Measurements from ENCODE around the gene GALNT17.

The GALNT17 gene

DNA sequence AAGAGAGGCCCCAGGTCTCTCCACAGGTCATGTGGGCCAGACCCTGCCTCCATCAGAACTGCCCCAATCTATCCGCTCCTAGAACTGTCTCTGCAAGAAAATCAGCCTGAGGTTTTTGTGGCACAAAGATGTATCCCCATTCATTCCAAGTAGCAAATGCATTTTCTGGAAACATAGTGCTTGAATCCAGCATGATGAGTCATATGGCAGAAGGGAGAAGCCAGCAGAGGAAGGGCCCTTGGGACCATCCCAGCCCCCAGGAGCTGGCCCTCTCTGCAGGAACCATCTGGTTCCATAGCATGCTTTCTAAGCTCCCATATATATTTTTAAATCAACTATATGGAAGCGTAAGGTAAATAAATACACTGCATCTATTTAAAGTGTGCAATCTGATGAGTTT lies 563.2 kb downstream of the GALNT17 start:
- no peak for TF ChIP-seq POLR2AphosphoS5 (IDR thresholded peaks at IDR 0.05; ENCODE audit: low read depth, low read length)
- no peak for TF ChIP-seq TAF1 (IDR thresholded peaks at IDR 0.05; ENCODE audit: borderline replicate concordance, low read depth, low read length)
- TF ChIP-seq POLR2A (IDR thresholded peaks at IDR 0.05; ENCODE audit: low read depth, low read length), result no peak
- no peak for DNase-seq (ENCODE audit: insufficient read length)
- no peak for FAIRE-seq

DNA sequence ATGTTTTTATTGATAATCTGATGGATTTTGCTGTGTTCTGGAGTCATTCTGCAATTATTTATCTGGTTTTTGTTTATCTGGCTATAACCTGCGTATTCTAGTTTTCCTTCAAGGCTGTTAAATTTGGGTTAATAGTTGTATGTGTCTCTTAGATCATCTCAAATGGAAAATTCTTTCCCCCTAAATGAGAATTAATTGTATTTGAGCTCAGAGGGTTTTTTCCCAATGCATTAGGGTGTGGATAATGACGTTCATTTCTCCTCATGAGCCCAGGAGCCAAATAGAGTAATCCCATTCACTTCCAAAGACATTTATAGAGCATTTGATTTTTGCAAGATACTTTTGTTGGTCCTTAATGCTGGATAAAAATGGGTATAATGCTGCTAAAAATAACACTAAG lies 564.6 kb downstream of the GALNT17 start:
- no peak for DNase-seq (ENCODE audit: insufficient read length)
- TF ChIP-seq POLR2AphosphoS5 (IDR thresholded peaks at IDR 0.05; ENCODE audit: low read depth, low read length) (no peak), POLR2A (IDR thresholded peaks at IDR 0.05; ENCODE audit: low read depth, low read length) (no peak)
- no peak for FAIRE-seq

DNA sequence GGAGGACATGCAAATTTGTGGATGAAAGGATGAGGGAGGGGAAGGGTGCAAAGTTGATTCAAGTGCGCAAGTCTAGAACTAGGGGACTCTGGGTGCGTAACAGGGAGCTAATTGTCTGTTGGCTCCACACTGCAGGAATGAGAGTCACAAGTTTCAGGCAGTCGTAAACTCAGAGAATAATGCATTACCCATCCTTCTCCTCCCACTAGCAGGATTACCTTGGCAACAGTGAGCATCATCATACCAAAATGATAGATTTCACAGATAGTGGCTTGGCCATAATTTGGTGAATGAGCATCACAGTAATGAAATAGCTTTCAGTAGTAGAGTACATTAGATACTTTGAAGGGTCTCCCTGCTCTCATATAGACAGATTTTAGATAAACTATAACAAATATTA lies 565.5 kb downstream of the GALNT17 start:
- DNase-seq (ENCODE audit: insufficient read length) (no peak), FAIRE-seq (no peak)
- TF ChIP-seq POLR2AphosphoS5 (IDR thresholded peaks at IDR 0.05; ENCODE audit: low read depth, low read length), result no peak
- no peak for TF ChIP-seq POLR2A (IDR thresholded peaks at IDR 0.05; ENCODE audit: low read depth, low read length)
- no peak for TF ChIP-seq TAF1 (IDR thresholded peaks at IDR 0.05; ENCODE audit: borderline replicate concordance, low read depth, low read length)

DNA sequence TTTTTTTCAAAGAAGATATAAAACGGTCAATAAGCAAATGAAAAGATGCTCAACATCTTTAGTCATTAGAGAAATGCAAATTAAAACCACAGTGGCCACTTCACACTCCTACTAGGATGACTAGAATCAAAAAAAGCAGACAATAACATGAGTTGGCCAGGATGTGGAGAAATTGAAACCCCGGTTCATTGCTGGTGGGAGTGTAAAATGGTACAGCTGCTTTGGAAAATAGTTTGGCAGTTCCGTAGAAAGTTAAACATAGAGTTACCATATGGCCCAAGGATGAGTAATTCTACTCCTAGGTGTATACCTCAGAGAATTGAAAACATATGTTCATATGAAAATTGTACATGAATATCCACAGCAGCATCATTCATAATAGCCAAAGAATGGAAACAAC lies 573.3 kb downstream of the GALNT17 start:
- TF ChIP-seq POLR2AphosphoS5 (IDR thresholded peaks at IDR 0.05; ENCODE audit: low read depth, low read length), result no peak
- no peak for TF ChIP-seq POLR2A (IDR thresholded peaks at IDR 0.05; ENCODE audit: low read depth, low read length)
- TF ChIP-seq TAF1 (IDR thresholded peaks at IDR 0.05; ENCODE audit: borderline replicate concordance, low read depth, low read length), result no peak
- DNase-seq (ENCODE audit: insufficient read length) (no peak), FAIRE-seq (no peak)

DNA sequence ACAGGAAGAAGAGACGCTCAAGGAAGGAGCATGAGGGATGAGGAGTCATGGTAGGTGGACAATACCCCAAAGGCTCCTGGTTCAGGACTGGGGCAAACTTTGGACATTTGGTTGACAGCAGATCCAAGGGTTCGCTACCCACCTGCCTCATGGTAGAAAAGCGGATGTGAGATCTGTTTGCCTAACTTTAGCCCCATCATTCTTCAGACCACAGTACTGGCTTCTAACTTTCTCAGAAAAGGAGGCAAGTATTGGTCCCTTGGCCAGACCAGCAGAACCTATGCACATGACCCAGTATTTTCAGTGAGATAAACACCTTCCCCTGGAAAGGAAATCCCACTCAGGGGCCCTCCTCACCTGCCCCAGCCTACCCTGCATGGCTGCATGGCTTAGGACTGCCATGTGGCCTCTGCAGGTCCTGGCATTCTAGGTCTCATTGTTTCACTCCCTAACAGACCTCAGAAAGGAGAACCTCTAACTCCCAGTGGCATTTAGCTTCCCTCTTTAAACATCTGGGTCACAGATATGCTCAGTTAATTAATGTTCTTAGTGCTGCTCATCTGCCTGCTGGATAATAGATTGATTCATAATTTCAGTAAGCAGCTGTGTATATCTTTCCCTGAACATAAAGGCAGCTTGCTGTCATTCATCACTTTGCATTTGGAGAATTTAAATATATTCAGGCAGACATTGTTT lies 574.1 kb downstream of the GALNT17 start:
- FAIRE-seq, result no peak
- no peak for TF ChIP-seq TAF1 (IDR thresholded peaks at IDR 0.05; ENCODE audit: borderline replicate concordance, low read depth, low read length)
- TF ChIP-seq POLR2A (IDR thresholded peaks at IDR 0.05; ENCODE audit: low read depth, low read length), result no peak
- no peak for TF ChIP-seq POLR2AphosphoS5 (IDR thresholded peaks at IDR 0.05; ENCODE audit: low read depth, low read length)
- no peak for DNase-seq (ENCODE audit: insufficient read length)

DNA sequence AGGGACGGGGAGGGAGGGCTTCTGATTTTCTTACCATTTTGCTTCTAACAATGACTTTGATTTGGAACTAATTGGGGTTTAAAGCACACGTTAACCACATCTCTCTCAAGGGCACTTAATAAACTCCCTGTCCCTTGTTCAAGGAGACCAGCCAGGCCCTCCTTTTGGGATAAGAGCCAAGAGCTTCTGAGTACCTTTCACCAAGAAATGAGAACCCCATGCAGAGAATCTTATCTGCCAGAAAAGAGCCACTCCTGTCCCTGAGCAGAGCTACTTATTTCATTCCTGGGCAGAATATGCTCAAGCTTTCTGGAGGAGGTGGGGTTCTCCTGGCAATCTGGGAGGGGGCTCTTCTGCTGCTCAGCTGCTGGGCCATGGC lies 574.6 kb downstream of the GALNT17 start:
- no peak for TF ChIP-seq POLR2AphosphoS5 (IDR thresholded peaks at IDR 0.05; ENCODE audit: low read depth, low read length)
- no peak for TF ChIP-seq POLR2A (IDR thresholded peaks at IDR 0.05; ENCODE audit: low read depth, low read length)
- no peak for TF ChIP-seq TAF1 (IDR thresholded peaks at IDR 0.05; ENCODE audit: borderline replicate concordance, low read depth, low read length)
- no peak for FAIRE-seq
- DNase-seq (ENCODE audit: insufficient read length), result no peak

DNA sequence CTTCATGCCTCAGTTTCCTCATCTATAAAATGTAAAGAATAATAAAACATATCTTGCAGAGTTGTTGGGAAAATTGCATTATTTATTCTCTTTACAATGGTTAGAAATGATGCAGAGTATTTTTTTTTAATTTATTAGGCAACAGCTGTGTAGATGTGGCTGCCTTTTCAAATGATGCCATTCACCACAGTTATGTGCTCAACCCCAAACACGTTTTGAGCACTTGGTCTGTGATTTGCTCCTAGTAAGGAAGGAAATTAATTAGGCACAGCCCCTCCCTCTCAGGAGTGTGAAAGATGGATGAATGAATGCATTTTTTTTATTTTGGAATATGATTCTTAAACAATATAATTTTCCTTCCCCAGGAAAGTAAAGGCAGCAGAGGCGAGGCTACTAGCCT lies 575.1 kb downstream of the GALNT17 start:
- DNase-seq (ENCODE audit: insufficient read length), result no peak
- no peak for FAIRE-seq
- no peak for TF ChIP-seq TAF1 (IDR thresholded peaks at IDR 0.05; ENCODE audit: borderline replicate concordance, low read depth, low read length)
- TF ChIP-seq POLR2AphosphoS5 (IDR thresholded peaks at IDR 0.05; ENCODE audit: low read depth, low read length), result no peak
- TF ChIP-seq POLR2A (IDR thresholded peaks at IDR 0.05; ENCODE audit: low read depth, low read length), result no peak

DNA sequence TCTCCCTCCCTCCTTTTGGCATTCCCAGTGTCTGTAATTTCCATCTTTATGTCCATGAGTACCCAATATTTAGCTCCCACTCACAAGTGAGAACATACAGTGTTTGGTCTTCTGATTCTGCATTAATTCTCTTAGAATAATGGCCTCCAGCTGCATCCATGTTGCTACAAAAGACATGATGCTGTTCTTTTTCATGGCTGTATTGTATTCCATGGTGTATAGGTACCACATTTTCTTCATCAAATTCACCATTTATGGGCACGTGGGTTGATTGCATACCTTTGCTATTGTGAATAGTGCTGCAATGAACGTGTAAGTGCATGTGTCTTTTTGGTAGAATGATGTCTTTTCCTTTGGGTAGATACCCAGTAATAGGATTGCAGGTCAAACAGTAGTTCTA lies 576.8 kb downstream of the GALNT17 start:
- FAIRE-seq, result no peak
- DNase-seq (ENCODE audit: insufficient read length), result no peak
- no peak for TF ChIP-seq POLR2AphosphoS5 (IDR thresholded peaks at IDR 0.05; ENCODE audit: low read depth, low read length)
- no peak for TF ChIP-seq TAF1 (IDR thresholded peaks at IDR 0.05; ENCODE audit: borderline replicate concordance, low read depth, low read length)
- no peak for TF ChIP-seq POLR2A (IDR thresholded peaks at IDR 0.05; ENCODE audit: low read depth, low read length)

DNA sequence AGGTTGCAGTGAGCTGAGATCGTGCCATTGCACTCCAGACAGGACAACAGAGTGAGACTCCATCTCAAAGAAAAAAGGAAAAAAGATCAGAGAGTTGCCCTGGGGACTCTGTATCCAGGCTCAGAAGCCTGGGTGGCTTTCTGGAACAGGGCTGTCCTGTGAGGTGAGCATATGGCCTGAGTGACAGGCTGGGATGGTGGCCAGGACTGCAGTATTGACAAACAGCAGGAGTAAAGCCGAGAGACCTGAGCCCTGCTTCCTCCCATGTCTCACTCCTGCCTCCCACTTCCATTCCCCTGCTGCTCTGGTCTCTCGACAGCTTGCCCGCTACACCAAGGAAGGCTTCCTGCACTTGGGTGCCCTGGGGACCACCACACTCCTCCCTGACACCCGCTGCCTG lies 578.5 kb downstream of the GALNT17 start:
- no peak for FAIRE-seq
- no peak for TF ChIP-seq POLR2A (IDR thresholded peaks at IDR 0.05; ENCODE audit: low read depth, low read length)
- TF ChIP-seq TAF1 (IDR thresholded peaks at IDR 0.05; ENCODE audit: borderline replicate concordance, low read depth, low read length), result no peak

DNA sequence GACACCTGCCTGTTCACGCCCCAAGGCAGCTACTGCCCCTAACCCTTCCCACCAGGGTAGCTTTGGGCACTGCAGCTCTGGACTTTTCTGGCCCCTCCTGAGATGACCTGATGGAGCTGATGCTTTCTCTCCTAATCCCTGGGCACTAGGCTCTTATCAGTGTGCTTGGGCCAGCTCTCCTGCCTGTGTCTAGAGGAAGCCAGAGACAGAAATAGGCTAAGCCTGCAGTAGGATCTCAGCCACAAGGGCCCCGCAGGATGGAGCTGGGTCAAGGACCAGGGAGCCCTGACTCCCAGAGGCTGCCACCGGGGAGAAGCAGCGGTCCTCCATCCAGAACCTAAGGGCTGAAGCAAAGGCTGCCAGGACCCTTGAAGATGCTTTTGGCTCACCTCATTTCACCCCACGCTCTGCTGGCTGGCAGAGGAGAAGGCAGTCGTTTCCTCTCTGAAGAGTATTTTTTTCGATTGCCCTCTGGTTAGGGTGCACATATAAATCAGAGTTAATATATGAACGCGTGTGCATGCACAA lies 580.8 kb downstream of the GALNT17 start:
- TF ChIP-seq POLR2A (IDR thresholded peaks at IDR 0.05; ENCODE audit: low read depth, low read length) (no peak), TAF1 (IDR thresholded peaks at IDR 0.05; ENCODE audit: borderline replicate concordance, low read depth, low read length) (no peak), POLR2AphosphoS5 (IDR thresholded peaks at IDR 0.05; ENCODE audit: low read depth, low read length) (no peak)
- FAIRE-seq (no peak), DNase-seq (ENCODE audit: insufficient read length) (no peak)

More for the DNA sequence above, 578.5 kb downstream of the GALNT17 start:
- DNase-seq (ENCODE audit: insufficient read length), result no peak

DNA sequence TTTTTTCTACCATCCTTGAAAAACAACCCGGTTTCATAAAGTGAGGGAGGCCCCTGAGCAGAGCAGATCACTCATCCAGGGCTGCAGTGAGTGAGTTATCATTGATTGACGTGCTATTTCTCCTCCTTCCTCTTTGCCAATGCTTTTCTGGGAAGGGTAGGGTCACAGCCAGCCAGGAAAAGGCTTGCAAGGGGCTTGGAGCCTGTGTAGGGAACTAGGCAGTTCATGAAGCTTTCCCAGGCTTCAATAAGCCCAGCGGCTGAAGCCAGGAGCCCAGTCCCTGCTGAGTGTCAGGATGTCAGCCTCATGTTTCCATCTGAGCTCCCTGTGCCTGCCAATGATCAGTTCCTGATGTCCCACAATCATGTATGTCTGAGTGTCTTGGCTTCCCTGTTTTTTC lies 584.7 kb downstream of the GALNT17 start:
- FAIRE-seq (no peak), DNase-seq (ENCODE audit: insufficient read length) (no peak)
- TF ChIP-seq POLR2AphosphoS5 (IDR thresholded peaks at IDR 0.05; ENCODE audit: low read depth, low read length) (no peak), POLR2A (IDR thresholded peaks at IDR 0.05; ENCODE audit: low read depth, low read length) (no peak), TAF1 (IDR thresholded peaks at IDR 0.05; ENCODE audit: borderline replicate concordance, low read depth, low read length) (no peak)

DNA sequence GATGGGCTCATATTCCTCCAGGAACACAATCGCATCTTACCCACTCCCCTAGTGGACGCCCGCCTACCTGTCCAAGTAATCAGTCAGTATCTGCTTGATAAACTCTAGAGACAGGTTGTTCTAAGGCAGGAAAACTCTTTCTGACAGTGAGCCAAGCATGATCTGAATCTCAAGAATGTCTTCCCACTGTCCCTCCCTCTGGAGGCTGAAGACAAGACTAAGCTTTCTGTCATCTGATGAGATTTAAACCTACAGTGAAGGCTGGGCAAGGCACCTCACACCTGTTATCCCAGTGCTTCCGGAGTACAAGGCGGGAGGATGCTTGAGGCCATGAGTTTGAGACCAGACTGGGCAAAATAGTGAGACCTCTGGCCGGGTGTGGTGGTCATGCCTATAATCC lies 586.6 kb downstream of the GALNT17 start:
- TF ChIP-seq TAF1 (IDR thresholded peaks at IDR 0.05; ENCODE audit: borderline replicate concordance, low read depth, low read length), result no peak
- no peak for TF ChIP-seq POLR2AphosphoS5 (IDR thresholded peaks at IDR 0.05; ENCODE audit: low read depth, low read length)
- no peak for TF ChIP-seq POLR2A (IDR thresholded peaks at IDR 0.05; ENCODE audit: low read depth, low read length)
- no peak for FAIRE-seq
- no peak for DNase-seq (ENCODE audit: insufficient read length)

Data from GM12892 (cell line).